Tibial artery (tissue), 4 donors: ENCODE data around the gene PHOX2A.

ENCODE experiments used
- DNase-seq, 2 donors: peaks; one replicate each; pipeline ENCODE4 v3.0.0-alpha.2; 2019
- H3K27ac ChIP-seq, 2 donors: fragments of 200-600 bp; sonication (generic) in 1 of 2; 1 replicate in 1 of 2; 2 replicates in 1 of 2; pipeline ENCODE4 v1.5.1; 2018 to 2019; ENCODE audit warnings: mild to moderate bottlenecking in 1 of 2
- H3K27me3 ChIP-seq, 2 donors: fragments of 200-600 bp; sonication (generic) in 1 of 2; one replicate each; pipeline versions ENCODE4 v1.5.1 to v1.6.0; 2016 to 2019
- H3K36me3 ChIP-seq, 3 donors: fragments of 200-600 bp; sonication (generic) in 2 of 3; one replicate each; pipeline ENCODE4 v1.5.1; 2016 to 2019; ENCODE audit warnings: mild to moderate bottlenecking in 2 of 3
- H3K4me1 ChIP-seq, 4 donors: fragments of 200-600 bp; sonication (generic) in 2 of 4; 1 replicate in 3 of 4; 2 replicates in 1 of 4; pipeline ENCODE4 v1.5.1; 2016 to 2019
- H3K4me3 ChIP-seq, 2 donors: fragments of 200-600 bp; sonication (generic) in 1 of 2; 1 replicate in 1 of 2; 2 replicates in 1 of 2; pipeline ENCODE4 v1.5.1; 2018 to 2019; ENCODE audit warnings: mild to moderate bottlenecking in 2 of 2
- H3K9me3 ChIP-seq, 3 donors: fragments of 200-600 bp; sonication (generic) in 1 of 3; one replicate each; pipeline ENCODE4 v1.5.1; 2016 to 2019
- CTCF ChIP-seq, 2 experiments: fragments of 200-600 bp in 1 of 2; fragments of 450-650 bp in 1 of 2; IDR thresholded peaks; one replicate each; pipeline ENCODE4 v1.5.1; 2017 to 2019; ENCODE audit warnings: antibody characterized with exemption in 2 of 2, mild to moderate bottlenecking in 1 of 2, moderate library complexity in 1 of 2
- intact Hi-C: fragments of 100-400 bp; cut with DNase I; formaldehyde crosslinking; loops from one replicate; pipeline ENCODE4 v1.15.0; 2023; ENCODE audit warnings: low total_unique reads

The PHOX2A gene

DNA sequence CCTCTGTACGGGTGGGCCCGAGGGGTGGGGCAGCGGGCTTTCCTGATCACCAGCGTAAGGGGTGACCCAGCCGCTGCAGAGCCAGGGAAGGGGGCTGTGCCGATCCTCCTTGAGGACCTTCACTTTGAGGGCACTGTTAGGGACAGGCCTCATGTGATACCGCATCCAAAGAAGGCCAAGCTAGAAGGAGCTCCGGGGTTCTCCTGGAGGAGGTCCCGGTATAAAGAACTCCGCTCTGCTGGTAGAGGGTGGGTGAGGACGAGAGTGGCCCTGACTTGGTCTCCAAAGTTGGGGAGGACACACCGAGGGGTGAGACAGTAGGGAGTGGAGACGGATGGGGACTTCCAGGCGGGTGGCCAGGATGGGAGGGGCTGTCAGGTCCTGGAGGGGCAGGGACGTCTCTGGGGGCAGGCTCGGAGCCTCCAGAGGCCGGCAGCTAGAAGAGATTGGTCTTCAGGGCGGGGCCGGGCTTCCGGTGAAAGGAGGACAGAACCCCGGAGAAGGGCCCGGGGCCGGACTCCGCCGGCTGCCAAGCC lies 4.6 kb downstream of the PHOX2A start:
- H3K36me3 ChIP-seq, result peaks cover 29 to 39% (median 34%) of the 10 kb centered on the region in 3 donors
- intact Hi-C loops, result no loop called here
- peak overlapping the region; percentile 54 to 60 for H3K27ac ChIP-seq
- H3K4me3 ChIP-seq, result peak overlapping the region; percentile 44 to 55
- no peak for TF ChIP-seq CTCF (IDR thresholded peaks at IDR 0.05)
- H3K27me3 ChIP-seq, result peaks cover 10 to 39% of the 10 kb centered on the region in 2 donors
- H3K4me1 ChIP-seq, result peaks cover 0 to 49% (median 42%) of the 10 kb centered on the region in 4 donors
- DNase-seq, result peak; percentile 58 to 87
- no peaks in the 10 kb centered on the region for H3K9me3 ChIP-seq

GRCh38 chr11:72238492-72239312 lies 5.3 kb downstream of the PHOX2A start:
- H3K36me3 ChIP-seq, result peaks cover 35 to 46% (median 41%) of the 10 kb centered on the region in 3 donors
- intact Hi-C loops, result no loop called here
- no peak for TF ChIP-seq CTCF (IDR thresholded peaks at IDR 0.05)
- H3K27ac ChIP-seq, result peak overlapping the region; percentile 0 to 54
- peaks cover 4 to 32% of the 10 kb centered on the region in 2 donors for H3K27me3 ChIP-seq
- peak overlapping the region; percentile 44 to 55 for H3K4me3 ChIP-seq
- H3K4me1 ChIP-seq, result peaks cover 0 to 42% (median 35%) of the 10 kb centered on the region in 4 donors
- no peak for DNase-seq
- no peaks in the 10 kb centered on the region for H3K9me3 ChIP-seq

DNA sequence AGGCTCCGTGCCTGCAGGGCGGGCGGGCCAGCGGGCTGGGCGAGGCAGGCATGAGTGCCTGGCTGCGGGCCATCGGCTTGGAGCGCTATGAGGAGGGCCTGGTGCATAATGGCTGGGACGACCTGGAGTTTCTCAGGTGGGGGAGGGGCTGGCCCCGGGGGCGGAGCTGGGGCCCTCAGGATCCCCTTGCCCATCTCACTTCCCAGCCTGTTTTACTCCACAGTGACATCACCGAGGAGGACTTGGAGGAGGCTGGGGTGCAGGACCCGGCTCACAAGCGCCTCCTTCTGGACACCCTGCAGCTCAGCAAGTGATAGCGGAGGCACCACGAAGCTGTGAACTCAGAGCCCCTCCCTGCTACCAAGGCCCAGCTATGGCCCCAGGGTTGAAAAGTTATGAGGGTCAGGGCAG lies 5.9 kb downstream of the PHOX2A start:
- Histone ChIP-seq H3K4me3 (no peak overlapping the region), H3K36me3 (peaks cover 42 to 52% (median 48%) of the 10 kb centered on the region in 3 donors), H3K9me3 (no peaks in the 10 kb centered on the region), H3K27ac (peak overlapping the region; percentile 0 to 54), H3K27me3 (peaks cover 0 to 25% of the 10 kb centered on the region in 2 donors), H3K4me1 (peaks cover 0 to 40% (median 33%) of the 10 kb centered on the region in 4 donors)
- intact Hi-C loops, result no loop called here
- no peak for DNase-seq
- TF ChIP-seq CTCF (IDR thresholded peaks at IDR 0.05), result peak; percentile 55 to 71

- Histone ChIP-seq H3K4me1 (peaks cover 0 to 40% (median 33%) of the 10 kb centered on the region in 4 donors), H3K27me3 (peaks cover 0 to 18% of the 10 kb centered on the region in 2 donors), H3K27ac (peak overlapping the region; percentile 0 to 5), H3K36me3 (peaks cover 49 to 59% (median 55%) of the 10 kb centered on the region in 3 donors), H3K4me3 (no peak overlapping the region), H3K9me3 (no peaks in the 10 kb centered on the region)
- TF ChIP-seq CTCF (IDR thresholded peaks at IDR 0.05), result no peak
- intact Hi-C loops, result no loop called here
- DNase-seq, result no peak
These were observed 6.7 kb downstream of the PHOX2A start for GRCh38 chr11:72237112-72237931.

DNA sequence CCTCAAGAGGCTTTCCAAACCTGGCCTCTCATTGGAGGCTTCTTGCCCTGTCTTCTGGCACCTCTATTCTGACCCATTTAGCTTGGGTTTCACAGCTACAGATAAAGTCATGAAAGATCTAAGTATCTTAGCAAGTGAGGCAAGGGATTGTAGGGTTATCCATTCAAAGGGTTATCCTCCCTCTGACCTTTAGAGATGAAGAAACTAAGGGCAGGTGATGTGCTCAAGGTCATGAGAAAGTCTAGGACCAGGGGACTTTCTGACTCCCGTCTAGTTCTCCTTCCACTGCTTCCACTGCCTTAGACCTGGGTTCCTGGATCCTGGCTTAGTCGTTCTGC lies 7.2 kb downstream of the PHOX2A start:
- H3K9me3 ChIP-seq, result no peaks in the 10 kb centered on the region
- peaks cover 55 to 65% (median 61%) of the 10 kb centered on the region in 3 donors for H3K36me3 ChIP-seq
- H3K27ac ChIP-seq, result no peak overlapping the region
- no peak for DNase-seq
- no peak for TF ChIP-seq CTCF (IDR thresholded peaks at IDR 0.05)
- peaks cover 0 to 40% (median 33%) of the 10 kb centered on the region in 4 donors for H3K4me1 ChIP-seq
- H3K27me3 ChIP-seq, result peaks cover 0 to 12% of the 10 kb centered on the region in 2 donors
- no peak overlapping the region for H3K4me3 ChIP-seq
- intact Hi-C loops, result no loop called here
